Gastrocnemius medialis (tissue), 4 donors: Measurements from ENCODE around the gene PARP1.

Experiments used
- POLR2A ChIP-seq, 2 donors: fragments of 450-650 bp; IDR thresholded peaks; one replicate each; pipeline ENCODE4 v1.6.1; 2017; ENCODE audit warnings: antibody characterized with exemption in 2 of 2, mild to moderate bottlenecking in 2 of 2, moderate library complexity in 2 of 2
- TF ChIP-seq, protein P1 (sequence below), 5 experiments: fragments of 450-650 bp in 3 of 5; fragments of 200-600 bp in 2 of 5; sonication (generic) in 2 of 5; IDR thresholded peaks in 4 of 5; conservative IDR thresholded peaks in 1 of 5; 1 replicate in 4 of 5; 2 replicates in 1 of 5; pipeline ENCODE4 v1.5.1; 2016 to 2019; ENCODE audit warnings: antibody characterized with exemption in 5 of 5, mild to moderate bottlenecking in 3 of 5, moderate library complexity in 3 of 5

DNA sequence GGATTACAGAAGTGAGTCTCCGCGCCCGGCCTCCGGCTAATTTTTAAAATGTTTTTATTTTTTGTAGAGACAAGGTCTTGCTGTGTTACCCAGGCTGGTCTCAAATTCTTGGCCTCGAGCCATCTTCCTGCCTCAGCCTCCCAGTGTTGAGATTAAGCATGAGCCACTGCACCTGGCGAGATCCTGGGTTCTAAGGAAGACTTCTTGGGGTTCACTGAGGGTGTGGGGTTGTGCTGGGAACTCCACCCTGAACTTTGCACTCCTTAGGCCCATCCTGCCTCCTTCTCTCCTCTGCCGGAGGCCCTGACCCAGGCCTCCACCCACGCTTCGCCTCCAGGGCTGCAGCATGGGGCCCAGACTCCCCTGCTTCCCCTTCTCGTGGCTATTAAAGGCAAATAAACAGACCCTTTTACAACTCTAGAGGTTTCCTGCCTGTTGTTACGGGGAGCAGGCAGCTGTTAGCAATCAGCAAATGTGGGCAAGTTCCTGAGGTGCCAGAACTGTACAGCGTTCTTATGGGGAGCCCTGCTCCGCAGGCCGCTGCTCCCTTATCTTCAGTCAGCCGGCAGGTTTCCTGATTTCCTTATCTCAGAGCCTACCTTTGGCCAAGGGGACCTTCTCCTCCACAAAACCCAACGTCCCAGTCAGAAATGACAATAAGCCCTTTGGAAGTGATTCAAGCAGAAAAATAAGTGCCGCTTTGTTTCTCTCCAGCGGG lies 57.9 kb downstream of the PARP1 start:
- TF ChIP-seq, protein P1, sequence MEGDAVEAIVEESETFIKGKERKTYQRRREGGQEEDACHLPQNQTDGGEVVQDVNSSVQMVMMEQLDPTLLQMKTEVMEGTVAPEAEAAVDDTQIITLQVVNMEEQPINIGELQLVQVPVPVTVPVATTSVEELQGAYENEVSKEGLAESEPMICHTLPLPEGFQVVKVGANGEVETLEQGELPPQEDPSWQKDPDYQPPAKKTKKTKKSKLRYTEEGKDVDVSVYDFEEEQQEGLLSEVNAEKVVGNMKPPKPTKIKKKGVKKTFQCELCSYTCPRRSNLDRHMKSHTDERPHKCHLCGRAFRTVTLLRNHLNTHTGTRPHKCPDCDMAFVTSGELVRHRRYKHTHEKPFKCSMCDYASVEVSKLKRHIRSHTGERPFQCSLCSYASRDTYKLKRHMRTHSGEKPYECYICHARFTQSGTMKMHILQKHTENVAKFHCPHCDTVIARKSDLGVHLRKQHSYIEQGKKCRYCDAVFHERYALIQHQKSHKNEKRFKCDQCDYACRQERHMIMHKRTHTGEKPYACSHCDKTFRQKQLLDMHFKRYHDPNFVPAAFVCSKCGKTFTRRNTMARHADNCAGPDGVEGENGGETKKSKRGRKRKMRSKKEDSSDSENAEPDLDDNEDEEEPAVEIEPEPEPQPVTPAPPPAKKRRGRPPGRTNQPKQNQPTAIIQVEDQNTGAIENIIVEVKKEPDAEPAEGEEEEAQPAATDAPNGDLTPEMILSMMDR (IDR thresholded peaks at IDR 0.05 in 4 of 5, conservative IDR thresholded peaks at IDR 0.05 in 1 of 5), result no peak
- no peak for TF ChIP-seq POLR2A (IDR thresholded peaks at IDR 0.05)
